Measurements from ENCODE around the gene HDAC7. TPM values are rescaled to one million over a fixed set of nuclear protein-coding genes. Genes with fewer than 3 reads are reported as not detected.

Gene HDAC7
- total and polyA plus RNA-seq, 2 of the 13 experiments (the other 11 are each of a cell fraction or from before 2014, with no cell fraction given), result 4.6 to 10.8 TPM

DNA sequence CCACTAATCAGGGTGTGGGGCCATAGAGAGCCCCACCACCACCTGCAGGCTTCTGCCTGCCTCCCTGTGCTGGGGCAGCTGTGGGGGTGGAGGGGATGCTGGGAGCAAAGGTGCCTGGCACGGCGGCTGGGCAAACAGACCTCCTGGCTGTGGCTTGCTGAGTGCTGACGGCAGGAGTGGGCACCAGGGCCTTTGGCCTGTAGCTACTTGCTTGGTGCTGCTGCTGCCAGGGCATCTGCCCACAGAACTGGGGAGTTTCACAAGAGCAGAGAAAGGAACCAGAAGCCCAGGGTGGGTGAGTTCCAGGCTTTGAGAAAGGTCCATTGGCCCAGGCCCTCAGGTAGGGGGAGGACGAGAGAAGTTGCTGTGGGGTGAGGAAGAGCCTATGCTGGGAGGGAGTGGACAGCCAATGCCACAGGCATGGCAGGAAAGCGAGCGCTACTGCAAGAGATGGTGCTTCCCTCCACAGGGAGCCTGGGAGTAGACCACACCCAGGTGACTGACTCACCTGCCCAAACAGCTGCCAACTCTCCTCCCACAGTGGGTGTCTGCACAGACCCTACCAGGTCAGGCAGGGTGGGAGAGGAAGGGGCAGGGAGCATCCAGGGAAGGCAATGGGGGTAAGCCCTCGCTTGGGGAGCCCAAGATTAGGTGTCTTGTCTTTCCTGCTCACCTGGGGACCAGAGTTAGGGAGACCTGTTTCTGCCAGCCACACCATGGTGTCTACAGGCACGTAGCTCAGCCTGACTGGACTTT lies 39.0 kb upstream of the HDAC7 start:
- H4K20me1 ChIP-seq (ENCODE audit: insufficient read depth, low read length), result no peaks in the 10 kb centered on the region
- POLR2A ChIA-PET, result no interaction called here
- CTCF ChIA-PET (ENCODE audit: low intra/inter-chr PET ratio, low total read pairs), result no interaction called here
- no peak overlapping the region for H3K9ac ChIP-seq (ENCODE audit: insufficient read depth, low read depth, low read length)
- no peak overlapping the region for H3K27ac ChIP-seq (ENCODE audit: extremely low read length, insufficient read depth, low read length)
- intact Hi-C loops (cut with micrococcal nuclease; ENCODE audit: unreplicated experiment) (no loop called here), in situ Hi-C loops (cut with HindIII; ENCODE audit: extremely low pct_ligation_motif_present, low pct_unique_long_range_greater_than_20kb) (no loop called here)
- BruUV-seq (replicated peaks), result no TSS peak
- no peak for DNase-seq (ENCODE audit: low spot score)
- no peak overlapping the region for H2AFZ ChIP-seq (ENCODE audit: low read length)
- no peaks in the 10 kb centered on the region for H3K9me3 ChIP-seq (ENCODE audit: low read length)
- no peaks in the 10 kb centered on the region for H3K36me3 ChIP-seq (replicated peaks in 1 of 2; ENCODE audit: control insufficient read depth in 1 of 2, insufficient read depth in 2 of 2, low read length in 2 of 2)
- no peak overlapping the region for H3K4me3 ChIP-seq (replicated peaks in 1 of 3; ENCODE audit: insufficient read depth in 1 of 3, low read depth in 2 of 3, low read length in 3 of 3)
- no peak for ATAC-seq
- H3K4me2 ChIP-seq (ENCODE audit: low read depth, low read length), result no peak overlapping the region
- WGBS (ENCODE audit: low lambda C conversion rate), result 68% methylated on average over 3 of the region's 8 CpGs
- H3K4me1 ChIP-seq (ENCODE audit: insufficient read depth, low read length), result peaks cover 27% of the 10 kb centered on the region
- no peaks in the 10 kb centered on the region for H3K27me3 ChIP-seq (ENCODE audit: control insufficient read depth in 1 of 2, insufficient read depth in 2 of 2, low read length in 2 of 2)
- no peak for FAIRE-seq
- no peaks in the 10 kb centered on the region for H3K79me2 ChIP-seq (ENCODE audit: insufficient read depth, low read length)
- TF ChIP-seq HMGA1 (CRISPR knock-in tag; conservative IDR thresholded peaks at IDR 0.05) (no peak), ZIK1 (CRISPR knock-in tag; IDR thresholded peaks at IDR 0.05; ENCODE audit: borderline replicate concordance, low read depth) (no peak), KDM5B (CRISPR knock-in tag; IDR thresholded peaks at IDR 0.05; ENCODE audit: borderline replicate concordance) (no peak), MEIS2 (CRISPR knock-in tag; IDR thresholded peaks at IDR 0.05) (no peak), DPF2 (CRISPR knock-in tag; IDR thresholded peaks at IDR 0.05; ENCODE audit: borderline replicate concordance, low read depth) (no peak), ZNF350 (CRISPR knock-in tag; IDR thresholded peaks at IDR 0.05; ENCODE audit: borderline replicate concordance, low read depth) (no peak), HOXD1 (CRISPR knock-in tag; IDR thresholded peaks at IDR 0.05) (no peak), ZSCAN22 (CRISPR knock-in tag; IDR thresholded peaks at IDR 0.05) (no peak), ZNF768 (CRISPR knock-in tag; IDR thresholded peaks at IDR 0.05) (no peak), POLR2AphosphoS2 (IDR thresholded peaks at IDR 0.05; ENCODE audit: low read depth, low read length) (no peak), ZNF616 (CRISPR knock-in tag; IDR thresholded peaks at IDR 0.05; ENCODE audit: low read depth) (no peak), IKZF5 (CRISPR knock-in tag; IDR thresholded peaks at IDR 0.05) (no peak), LBX2 (CRISPR knock-in tag; IDR thresholded peaks at IDR 0.05; ENCODE audit: borderline replicate concordance) (no peak), ZHX1 (CRISPR knock-in tag; IDR thresholded peaks at IDR 0.05; ENCODE audit: low read depth) (no peak), ZNF225 (CRISPR knock-in tag; IDR thresholded peaks at IDR 0.05) (no peak)

Measured in HepG2 (cell line).